Ovary (tissue), 9 donors: ENCODE results near the gene GLI3. TPM values are rescaled to one million over a fixed set of nuclear protein-coding genes. Genes with fewer than 3 reads are reported as not detected.

ENCODE experiments used
- DNase-seq, 5 donors: peaks; one replicate each; pipeline ENCODE4 v3.0.0-alpha.2; 2019 to 2020
- H3K27ac ChIP-seq, 2 donors: fragments of 200-600 bp; one replicate each; pipeline versions ENCODE4 v1.5.1 to v1.8.0; 2019 to 2022
- H3K27me3 ChIP-seq: fragments of 200-600 bp; one replicate; pipeline ENCODE4 v1.8.0; 2022
- H3K36me3 ChIP-seq: fragments of 200-600 bp; sonication (generic); one replicate; pipeline ENCODE4 v1.5.1; 2019
- H3K4me1 ChIP-seq: one replicate; pipeline ENCODE4 v1.8.1; 2013; ENCODE audit warnings: mild to moderate bottlenecking, moderate library complexity; ENCODE audit not compliant: insufficient read depth
- H3K4me3 ChIP-seq: fragments of 200-600 bp; sonication (generic); one replicate; pipeline ENCODE4 v1.5.1; 2017
- H3K9me3 ChIP-seq, 2 donors: fragments of 200-600 bp in 1 of 2; sonication (generic) in 1 of 2; one replicate each; pipeline versions ENCODE4 v1.5.1 to v1.8.1; 2013 to 2019; ENCODE audit warnings: mild to moderate bottlenecking in 1 of 2, moderate library complexity in 1 of 2
- CTCF ChIP-seq, 3 donors: fragments of 450-650 bp in 2 of 3; fragments of 200-600 bp in 1 of 3; IDR thresholded peaks; one replicate each; pipeline versions ENCODE4 v1.5.1 to v1.8.0; 2016 to 2022; ENCODE audit warnings: antibody characterized with exemption in 3 of 3, mild to moderate bottlenecking in 1 of 3
- EP300 ChIP-seq: sonication (generic); formaldehyde crosslinking; IDR thresholded peaks from one replicate; pipeline ENCODE4 v1.6.1; 2017; ENCODE audit warnings: antibody characterized with exemption
- POLR2A ChIP-seq: fragments of 450-650 bp; IDR thresholded peaks from one replicate; pipeline ENCODE4 v1.6.1; 2017; ENCODE audit warnings: antibody characterized with exemption, mild to moderate bottlenecking, moderate library complexity
- WGBS, 3 donors: extraction: QIAGEN DNeasy Blood & Tissue Kit in 1 of 3; methylation state at CpG; one replicate each; pipeline versions ENCODE4 v1.1.5 to v1.1.7; 2013 to 2017; 5-methylcytosine and 5-hydroxymethylcytosine counted together
- intact Hi-C, 4 donors: fragments of 100-400 bp; cut with DNase I; formaldehyde crosslinking; loops; one replicate each; pipeline versions ENCODE4 v1.11.0 to v1.15.1; 2022 to 2023
- polyA plus RNA-seq, 2 donors: library from polyadenylated mRNA; stranded (reverse); fragments of 200-250 nt in 1 of 2; fragments of 350-450 nt in 1 of 2; fragmentation: Illumina TruSeq in 1 of 2; extraction: RNeasy Lipid Tissue Mini Kit (QIAGEN cat#74804) in 1 of 2; gene quantifications; one replicate each; pipeline ENCODE4 v1.2.3, GENCODE V29; 2013 to 2014
- total RNA-seq, 7 donors: library from RNA; depleted of rRNA in 2 of 7; stranded (reverse); fragments of >200 nt in 2 of 7; fragmentation: NEBNext Ultra II Directional in 3 of 7; extraction: Animal tissue kit (Norgen Biotek cat#: 25700) in 3 of 7; gene quantifications; one replicate each; pipeline versions ENCODE4 v1.1.0 to v1.2.4, GENCODE V29; 2016 to 2023
- donor health status: DM: no; HTN: no; CAD: no; lungs with moderate emphysema.
- donor health status: DM: no; HTN: no; CAD: no.
- donor health status: Bipolar disorder and iron deficiency.
- donor health status: DM: yes; HTN: yes; CAD: no.
- donor health status: DM: no; HTN: no; CAD: no.
- donor health status: DM: yes; HTN: yes; CAD: no.

The GLI3 gene
- total and polyA plus RNA-seq, 9 donors = 9.5 to 67.1 (median 50.5) TPM

- no peaks in the 10 kb centered on the region for H3K36me3 ChIP-seq
- no peak overlapping the region for H3K4me3 ChIP-seq
- no peak for DNase-seq
- H3K27me3 ChIP-seq = no peaks in the 10 kb centered on the region
- intact Hi-C loops = loop anchor here in 1 of 4 donors (5.0 kb wide), 1 partner anchor 271 kb away; no protein-coding TSS in a partner anchor
- TF ChIP-seq EP300 = no peak
- no peak for TF ChIP-seq POLR2A
- TF ChIP-seq CTCF (IDR thresholded peaks at IDR 0.05) = no peak
- whole genome bisulfite sequencing, 3 donors = 90 to 96% (median 96%) methylated on average over 1 of the region's 1 CpG
- no peak overlapping the region for H3K27ac ChIP-seq
- H3K4me1 ChIP-seq = no peaks in the 10 kb centered on the region
- H3K9me3 ChIP-seq = no peaks in the 10 kb centered on the region
These were observed 11.6 kb upstream of the GLI3 start for GRCh38 chr7:42248579-42248978.

- DNase-seq = no peak
- Histone ChIP-seq H3K4me1 (no peaks in the 10 kb centered on the region), H3K4me3 (no peak overlapping the region), H3K36me3 (no peaks in the 10 kb centered on the region), H3K27ac (no peak overlapping the region), H3K27me3 (no peaks in the 10 kb centered on the region), H3K9me3 (no peaks in the 10 kb centered on the region)
- intact Hi-C loops = loop anchor here in 1 of 4 donors (5.0 kb wide), 1 partner anchor 270 kb away; no protein-coding TSS in a partner anchor
- TF ChIP-seq CTCF (IDR thresholded peaks at IDR 0.05) (no peak), EP300 (no peak), POLR2A (no peak)
- WGBS, 3 donors = 19 to 37% (median 22%) methylated on average over 5 of the region's 5 CpGs
These were observed 10.3 kb upstream of the GLI3 start for GRCh38 chr7:42247301-42247700.

GRCh38 chr7:42244828-42245227 lies 7.8 kb upstream of the GLI3 start:
- intact Hi-C loops = loop anchor here in 1 of 4 donors (5.0 kb wide), 1 partner anchor 268 kb away; no protein-coding TSS in a partner anchor
- Histone ChIP-seq H3K27ac (no peak overlapping the region), H3K4me3 (no peak overlapping the region), H3K27me3 (no peaks in the 10 kb centered on the region), H3K4me1 (no peaks in the 10 kb centered on the region), H3K36me3 (no peaks in the 10 kb centered on the region), H3K9me3 (no peaks in the 10 kb centered on the region)
- WGBS, 3 donors = 80 to 90% (median 81%) methylated on average over 2 of the region's 2 CpGs
- no peak for TF ChIP-seq CTCF (IDR thresholded peaks at IDR 0.05)
- no peak for TF ChIP-seq POLR2A
- TF ChIP-seq EP300 = no peak
- no peak for DNase-seq

- Histone ChIP-seq H3K27ac (no peak overlapping the region), H3K36me3 (no peaks in the 10 kb centered on the region), H3K4me3 (no peak overlapping the region), H3K4me1 (no peaks in the 10 kb centered on the region), H3K9me3 (no peaks in the 10 kb centered on the region), H3K27me3 (no peaks in the 10 kb centered on the region)
- TF ChIP-seq EP300 (no peak), CTCF (IDR thresholded peaks at IDR 0.05) (no peak), POLR2A (no peak)
- 84 to 89% (median 86%) methylated on average over 3 of the region's 3 CpGs for WGBS, 3 donors
- intact Hi-C loops = no loop called here
- no peak for DNase-seq
These were observed 5.4 kb upstream of the GLI3 start for GRCh38 chr7:42242381-42242780.
